HCT116 (cell line): ENCODE results near the gene WDFY2.

Source experiments
- ATF3 ChIP-seq: IDR thresholded peaks from 2 replicates; pipeline ENCODE4 v1.6.1; 2012
- EZH2 ChIP-seq: fragments of 200-600 bp; sonication (generic); IDR thresholded peaks from 2 replicates; pipeline ENCODE4 v1.6.1; 2017; ENCODE audit warnings: antibody characterized with exemption, mixed run types
- EZH2phosphoT487 ChIP-seq: fragments of 200-600 bp; IDR thresholded peaks from 2 replicates; pipeline ENCODE4 v1.6.1; 2018; ENCODE audit warnings: antibody characterized with exemption, borderline replicate concordance
- FOSL1 ChIP-seq: IDR thresholded peaks from 2 replicates; pipeline ENCODE4 v1.6.1; 2012; ENCODE audit warnings: low read depth
- MAX ChIP-seq: IDR thresholded peaks from 2 replicates; pipeline ENCODE4 v1.6.1; 2012
- POLR2A ChIP-seq: IDR thresholded peaks from 2 replicates; pipeline ENCODE4 v1.7.0; 2011; ENCODE audit warnings: borderline replicate concordance; ENCODE audit not compliant: insufficient read depth, insufficient read length; ENCODE audit errors: extremely low read depth
- POLR2AphosphoS5 ChIP-seq: IDR thresholded peaks from 2 replicates; pipeline ENCODE4 v1.6.1; 2011; ENCODE audit warnings: mild to moderate bottlenecking, low read depth, low read length, moderate library complexity
- RAD21 ChIP-seq: IDR thresholded peaks from 2 replicates; pipeline ENCODE4 v1.6.1; 2012; ENCODE audit warnings: low read depth, mild to moderate bottlenecking
- REST ChIP-seq: IDR thresholded peaks from 2 replicates; pipeline ENCODE4 v1.6.1; 2012; ENCODE audit warnings: low read depth
- TCF7L2 ChIP-seq: IDR thresholded peaks from 2 replicates; pipeline ENCODE4 v1.7.0; 2011; ENCODE audit warnings: borderline replicate concordance, inconsistent platforms; ENCODE audit not compliant: insufficient read depth, insufficient read length; ENCODE audit errors: extremely low read depth
- ZBTB33 ChIP-seq: IDR thresholded peaks from 2 replicates; pipeline ENCODE4 v1.6.1; 2011; ENCODE audit warnings: mild to moderate bottlenecking, low read length, moderate library complexity; ENCODE audit not compliant: insufficient replicate concordance; ENCODE audit errors: extremely low read depth
- ZNF274 ChIP-seq: fragments of 200-500 bp; sonication (Bioruptor generic); IDR thresholded peaks from 2 replicates; pipeline ENCODE4 v1.6.1; 2014; ENCODE audit warnings: mild to moderate bottlenecking, low read depth, low read length, inconsistent platforms
- TF ChIP-seq, protein P1 (sequence below), 3 experiments: fragments of 200-600 bp in 1 of 3; sonication (generic) in 1 of 3; IDR thresholded peaks in 2 of 3; conservative IDR thresholded peaks in 1 of 3; 2 replicates each; pipeline ENCODE4 v1.5.1; 2012 to 2017; ENCODE audit warnings: low read depth in 2 of 3, low read length in 2 of 3, antibody characterized with exemption in 1 of 3, borderline replicate concordance in 1 of 3, control low read depth in 1 of 3, mild to moderate bottlenecking in 1 of 3, mixed read lengths in 1 of 3, mixed run types in 1 of 3, moderate library complexity in 1 of 3; ENCODE audit not compliant: insufficient read depth in 1 of 3

DNA sequence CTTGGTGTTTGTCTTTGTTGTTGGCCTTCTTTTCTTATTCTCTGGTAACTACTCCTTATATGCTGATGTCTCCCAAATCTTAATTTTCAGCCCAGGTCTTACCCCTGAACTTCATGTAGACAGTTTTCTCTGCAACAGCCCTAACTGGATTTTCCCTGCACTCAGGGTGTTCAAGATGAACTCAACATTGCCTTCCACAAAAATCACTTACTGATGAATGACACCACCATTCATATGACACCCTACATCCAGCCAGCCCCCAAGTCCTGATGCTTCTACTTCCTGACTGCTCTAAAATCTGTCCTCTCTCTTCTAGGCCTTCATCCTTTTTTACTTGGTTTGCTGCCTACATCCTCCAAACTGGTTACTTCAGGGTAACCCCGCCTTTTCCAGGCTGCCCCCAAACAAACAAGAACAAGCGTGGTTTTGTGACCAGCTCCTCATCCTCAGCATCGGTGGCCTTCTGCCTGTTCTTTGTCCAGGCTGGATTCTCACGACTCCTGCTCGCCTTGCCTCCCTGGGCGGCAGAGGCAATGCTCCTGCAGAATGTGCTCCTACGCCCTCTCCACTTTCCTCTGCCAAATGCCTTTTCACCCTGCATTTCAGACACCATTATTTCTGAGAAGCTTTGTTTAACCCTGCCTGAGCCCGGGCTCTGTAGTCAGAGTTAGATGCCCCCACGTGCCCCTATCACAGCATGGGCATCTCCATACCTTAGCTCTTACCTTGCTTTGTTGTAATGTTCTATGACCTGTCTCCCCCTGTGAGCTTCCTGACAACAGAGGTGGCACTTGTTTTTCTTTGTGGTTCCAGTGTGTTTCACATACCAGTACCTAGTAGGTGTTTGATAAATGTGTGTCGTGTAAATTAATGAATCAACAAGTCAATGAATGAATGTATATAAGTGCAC is 61.8 kb downstream of the WDFY2 start:
- TF ChIP-seq ZNF274 (no peak), TCF7L2 (no peak), RAD21 (no peak), REST (no peak), EZH2phosphoT487 (no peak), POLR2A (no peak), ZBTB33 (no peak), POLR2AphosphoS5 (no peak), EZH2 (no peak), FOSL1 (no peak), MAX (no peak), ATF3 (no peak)
- TF ChIP-seq, protein P1, sequence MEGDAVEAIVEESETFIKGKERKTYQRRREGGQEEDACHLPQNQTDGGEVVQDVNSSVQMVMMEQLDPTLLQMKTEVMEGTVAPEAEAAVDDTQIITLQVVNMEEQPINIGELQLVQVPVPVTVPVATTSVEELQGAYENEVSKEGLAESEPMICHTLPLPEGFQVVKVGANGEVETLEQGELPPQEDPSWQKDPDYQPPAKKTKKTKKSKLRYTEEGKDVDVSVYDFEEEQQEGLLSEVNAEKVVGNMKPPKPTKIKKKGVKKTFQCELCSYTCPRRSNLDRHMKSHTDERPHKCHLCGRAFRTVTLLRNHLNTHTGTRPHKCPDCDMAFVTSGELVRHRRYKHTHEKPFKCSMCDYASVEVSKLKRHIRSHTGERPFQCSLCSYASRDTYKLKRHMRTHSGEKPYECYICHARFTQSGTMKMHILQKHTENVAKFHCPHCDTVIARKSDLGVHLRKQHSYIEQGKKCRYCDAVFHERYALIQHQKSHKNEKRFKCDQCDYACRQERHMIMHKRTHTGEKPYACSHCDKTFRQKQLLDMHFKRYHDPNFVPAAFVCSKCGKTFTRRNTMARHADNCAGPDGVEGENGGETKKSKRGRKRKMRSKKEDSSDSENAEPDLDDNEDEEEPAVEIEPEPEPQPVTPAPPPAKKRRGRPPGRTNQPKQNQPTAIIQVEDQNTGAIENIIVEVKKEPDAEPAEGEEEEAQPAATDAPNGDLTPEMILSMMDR (IDR thresholded peaks at IDR 0.05 in 2 of 3, conservative IDR thresholded peaks at IDR 0.05 in 1 of 3; ENCODE audit: borderline replicate concordance in 1 of 3, insufficient read depth in 1 of 3, low read depth in 2 of 3, low read length in 2 of 3): no peak
